ENCODE measurements around the gene ZNF486.
"Not testable (repeated sequence)": the region's sequence is repeated elsewhere in the genome, so short reads cannot be mapped to it uniquely, and the experiment has no call there.

The ZNF486 gene

GRCh38 chr19:20167020-20167644 is at the start of gene ZNF486:
Gene ZNF486 (plus strand): TSS chr19:20167214. CDS start chr19:20167331, 117 bp downstream.
- DNase-seq, result no peak

GRCh38 chr19:20118064-20118839 is 48.8 kb upstream of the ZNF486 start:
- DNase-seq, result not testable (repeated sequence)

GRCh38 chr19:20124879-20125278 is 42.1 kb upstream of the ZNF486 start:
- no peak for DNase-seq

GRCh38 chr19:20132933-20133332 is 34.1 kb upstream of the ZNF486 start:
- not testable (repeated sequence) for DNase-seq

- not testable (repeated sequence) for DNase-seq
Measured at GRCh38 chr19:20137714-20138113, 29.3 kb upstream of the ZNF486 start.

GRCh38 chr19:20151617-20152145 is 15.3 kb upstream of the ZNF486 start:
- DNase-seq, result no peak

GRCh38 chr19:20152506-20152905 is 14.5 kb upstream of the ZNF486 start:
- not testable (repeated sequence) for DNase-seq

- DNase-seq, result no peak
Measured at GRCh38 chr19:20153281-20153680, 13.7 kb upstream of the ZNF486 start.

- DNase-seq, result no peak
Measured at GRCh38 chr19:20154636-20155035, 12.4 kb upstream of the ZNF486 start.

GRCh38 chr19:20162821-20163220 is 4.2 kb upstream of the ZNF486 start:
- DNase-seq, result no peak

- DNase-seq, result no peak
Measured at GRCh38 chr19:20164456-20164855, 2.6 kb upstream of the ZNF486 start.

- no peak for DNase-seq
Measured at GRCh38 chr19:20165971-20166592, 932 bp upstream of the ZNF486 start.

- no peak for DNase-seq
Measured at GRCh38 chr19:20167651-20168122, 673 bp downstream of the ZNF486 start.

GRCh38 chr19:20171285-20171684 is 4.3 kb downstream of the ZNF486 start:
- DNase-seq, result no peak

- not testable (repeated sequence) for DNase-seq
Measured at GRCh38 chr19:20175848-20176247, 8.8 kb downstream of the ZNF486 start.

- DNase-seq, result not testable (repeated sequence)
Measured at GRCh38 chr19:20179956-20180355, 12.9 kb downstream of the ZNF486 start.

- no peak for DNase-seq
Measured at GRCh38 chr19:20182222-20182785, 15.3 kb downstream of the ZNF486 start.

- DNase-seq, result no peak
Measured at GRCh38 chr19:20186174-20186573, 19.2 kb downstream of the ZNF486 start.

GRCh38 chr19:20197747-20198146 is 30.7 kb downstream of the ZNF486 start:
- DNase-seq, result no peak

- DNase-seq, result no peak
Measured at GRCh38 chr19:20209051-20209450, 42.0 kb downstream of the ZNF486 start.

- DNase-seq, result not testable (repeated sequence)
Measured at GRCh38 chr19:20214366-20214765, 47.4 kb downstream of the ZNF486 start.

GRCh38 chr19:20221605-20222004 is 54.6 kb downstream of the ZNF486 start:
- DNase-seq, result not testable (repeated sequence)

GRCh38 chr19:20233105-20233504 is 66.1 kb downstream of the ZNF486 start:
- no peak for DNase-seq
